SU-DHL-6 (cell line): ENCODE data around the gene KRTAP10-5.

Experiments used
- EZH2phosphoT487 ChIP-seq: fragments of 200-600 bp; sonication (generic), shearing (Covaris generic); conservative IDR thresholded peaks from 2 replicates; pipeline ENCODE4 v1.6.1; 2018; ENCODE audit warnings: mild to moderate bottlenecking, antibody characterized with exemption, low read length, moderate library complexity, mixed read lengths
- TF ChIP-seq, protein P1 (sequence below): fragments of 200-600 bp; sonication (generic); IDR thresholded peaks from one replicate; pipeline ENCODE4 v1.5.1; 2017; ENCODE audit warnings: antibody characterized with exemption, mild to moderate bottlenecking, low read length, moderate library complexity; ENCODE audit not compliant: insufficient read depth, poor library complexity, severe bottlenecking

DNA sequence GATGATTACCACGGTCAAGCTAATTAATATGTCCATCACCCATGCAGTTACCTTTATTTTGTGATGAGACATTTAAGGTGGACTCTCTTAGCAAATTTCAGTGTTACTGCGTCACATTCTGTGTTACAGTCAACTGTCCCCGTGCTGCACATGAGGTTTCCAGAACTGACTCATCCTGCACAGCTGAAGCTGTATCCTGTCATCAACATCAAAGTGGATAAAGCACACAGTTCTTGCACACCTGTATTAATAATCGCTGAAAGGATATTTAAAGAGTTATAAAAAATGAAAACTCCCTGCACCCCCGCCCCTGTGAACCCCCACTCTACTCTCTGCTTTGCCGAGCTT, 3.4 kb upstream of the KRTAP10-5 start:
- TF ChIP-seq, protein P1, sequence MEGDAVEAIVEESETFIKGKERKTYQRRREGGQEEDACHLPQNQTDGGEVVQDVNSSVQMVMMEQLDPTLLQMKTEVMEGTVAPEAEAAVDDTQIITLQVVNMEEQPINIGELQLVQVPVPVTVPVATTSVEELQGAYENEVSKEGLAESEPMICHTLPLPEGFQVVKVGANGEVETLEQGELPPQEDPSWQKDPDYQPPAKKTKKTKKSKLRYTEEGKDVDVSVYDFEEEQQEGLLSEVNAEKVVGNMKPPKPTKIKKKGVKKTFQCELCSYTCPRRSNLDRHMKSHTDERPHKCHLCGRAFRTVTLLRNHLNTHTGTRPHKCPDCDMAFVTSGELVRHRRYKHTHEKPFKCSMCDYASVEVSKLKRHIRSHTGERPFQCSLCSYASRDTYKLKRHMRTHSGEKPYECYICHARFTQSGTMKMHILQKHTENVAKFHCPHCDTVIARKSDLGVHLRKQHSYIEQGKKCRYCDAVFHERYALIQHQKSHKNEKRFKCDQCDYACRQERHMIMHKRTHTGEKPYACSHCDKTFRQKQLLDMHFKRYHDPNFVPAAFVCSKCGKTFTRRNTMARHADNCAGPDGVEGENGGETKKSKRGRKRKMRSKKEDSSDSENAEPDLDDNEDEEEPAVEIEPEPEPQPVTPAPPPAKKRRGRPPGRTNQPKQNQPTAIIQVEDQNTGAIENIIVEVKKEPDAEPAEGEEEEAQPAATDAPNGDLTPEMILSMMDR: no peak
- TF ChIP-seq EZH2phosphoT487: no peak
